Fibroblast of the aortic adventitia (primary cell): Measurements from ENCODE around the gene GAPDHS. TPM values are rescaled to one million over a fixed set of nuclear protein-coding genes. Genes with fewer than 3 reads are reported as not detected.

ENCODE experiments used
- DNase-seq: peaks from one replicate; pipeline ENCODE4 v3.0.0-alpha.2; 2010; ENCODE audit warnings: low read depth
- H3K4me3 ChIP-seq: 2 replicates; pipeline ENCODE4 v1.5.1; 2011; ENCODE audit warnings: low read depth, mild to moderate bottlenecking, control low read depth, low read length, moderate library complexity
- CTCF ChIP-seq: IDR thresholded peaks from 2 replicates; pipeline ENCODE4 v1.5.1; 2011; ENCODE audit warnings: mild to moderate bottlenecking, low read length, control low read depth, inconsistent platforms; ENCODE audit not compliant: insufficient read depth
- total RNA-seq: library from RNA; depleted of rRNA; stranded (reverse); fragments of >200 nt; gene quantifications from 2 replicates; pipeline ENCODE4 v1.2.3, GENCODE V29; 2012; ENCODE audit warnings: low replicate concordance

Gene GAPDHS
- not detected in 2 replicates for total RNA-seq

GRCh38 chr19:35533201-35533821 is at the start of gene GAPDHS:
Gene GAPDHS, plus strand, starts transcription at chr19:35533456. Its CDS starts 72 bp downstream, at chr19:35533528.
- no peak within 1 kb of the TSS for H3K4me3 ChIP-seq
- DNase-seq, result no peak
- TF ChIP-seq CTCF, result no peak

DNA sequence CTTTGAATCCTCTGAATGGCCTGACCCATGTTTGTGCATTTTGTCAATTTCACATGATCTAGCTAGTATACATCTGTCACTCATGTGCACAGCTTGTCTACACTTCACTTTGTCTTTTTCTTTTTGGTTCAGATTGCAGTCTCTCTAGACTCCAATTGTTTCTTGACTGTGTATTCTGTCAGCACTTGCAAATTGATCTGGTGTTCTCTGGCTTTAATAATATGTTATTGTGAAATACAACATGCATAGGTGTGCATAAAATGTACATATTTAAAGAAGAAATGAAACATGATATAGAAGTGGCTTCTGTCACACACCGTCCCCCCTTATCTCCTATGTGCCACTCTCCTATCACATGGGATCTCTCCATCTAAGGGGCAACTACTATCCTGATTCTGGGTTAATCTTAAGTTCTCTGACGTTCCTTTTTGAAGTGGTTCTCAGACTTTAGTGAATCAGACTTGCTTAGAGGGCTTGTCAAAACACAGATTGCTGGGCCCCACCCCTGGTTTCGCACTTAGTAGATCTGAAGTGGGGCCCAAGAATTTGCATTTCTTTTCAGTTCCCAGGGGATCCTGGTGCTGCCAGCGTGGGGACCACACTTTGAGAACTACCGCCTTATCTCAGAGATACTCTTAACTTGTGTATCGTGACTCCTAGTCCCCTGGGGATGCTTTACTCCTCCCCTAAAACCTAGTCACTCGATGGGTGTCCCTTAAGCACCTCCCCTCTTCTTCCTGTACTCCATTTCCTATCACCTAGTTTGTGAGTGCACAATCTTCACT is 48.8 kb upstream of the GAPDHS start:
- H3K4me3 ChIP-seq, result no peak overlapping the region
- TF ChIP-seq CTCF, result no peak
- no peak for DNase-seq

GRCh38 chr19:35486268-35486708 is 47.0 kb upstream of the GAPDHS start:
- H3K4me3 ChIP-seq, result no peak overlapping the region
- no peak for TF ChIP-seq CTCF
- DNase-seq, result no peak

DNA sequence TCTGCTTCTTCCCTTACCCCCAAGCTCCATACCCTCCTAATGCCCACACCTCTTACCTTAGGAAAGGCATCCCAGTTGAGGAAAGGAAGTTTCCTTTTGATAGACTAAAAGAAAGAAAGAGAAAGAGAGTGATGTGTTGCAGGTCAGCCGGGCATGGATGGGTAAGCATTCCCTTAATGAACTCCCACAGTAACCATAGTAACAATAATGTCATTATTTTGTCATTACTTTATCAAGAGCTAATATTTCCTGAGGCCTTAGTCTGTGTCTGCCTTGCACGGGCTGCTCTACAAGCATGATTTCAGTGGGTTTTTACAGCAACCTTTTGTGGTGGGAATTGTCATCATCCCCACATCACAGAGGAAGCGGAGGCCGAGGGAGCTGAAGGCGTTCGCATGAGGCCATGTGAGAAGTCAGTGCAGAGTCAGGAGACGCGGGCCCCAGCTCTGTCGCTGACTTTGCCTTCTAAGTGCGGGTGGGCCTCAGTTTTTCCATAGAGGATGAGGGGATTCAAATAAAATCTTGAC is 45.5 kb upstream of the GAPDHS start:
- no peak for TF ChIP-seq CTCF
- no peak for DNase-seq
- H3K4me3 ChIP-seq, result no peak overlapping the region

- no peak overlapping the region for H3K4me3 ChIP-seq
- TF ChIP-seq CTCF, result no peak
- no peak for DNase-seq
These were observed 44.6 kb upstream of the GAPDHS start for GRCh38 chr19:35488677-35489076.

GRCh38 chr19:35490364-35490763 is 42.9 kb upstream of the GAPDHS start, which contains the start of gene KRTDAP:
Gene KRTDAP, minus strand, starts transcription at chr19:35490464. Its CDS starts 22 bp downstream, at chr19:35490442.
- H3K4me3 ChIP-seq, result no peak within 1 kb of the TSS
- no peak for TF ChIP-seq CTCF
- no peak for DNase-seq
